C4-2B (cell line): ENCODE results near the gene LCN9.

Source experiments
- ZFX ChIP-seq: fragments of 450-650 bp; IDR thresholded peaks from 2 replicates; pipeline ENCODE4 v1.6.1; 2017
- TF ChIP-seq, protein P1 (sequence below): fragments of 450-650 bp; conservative IDR thresholded peaks from 2 replicates; pipeline ENCODE4 v1.5.1; 2017; ENCODE audit warnings: mild to moderate bottlenecking

DNA sequence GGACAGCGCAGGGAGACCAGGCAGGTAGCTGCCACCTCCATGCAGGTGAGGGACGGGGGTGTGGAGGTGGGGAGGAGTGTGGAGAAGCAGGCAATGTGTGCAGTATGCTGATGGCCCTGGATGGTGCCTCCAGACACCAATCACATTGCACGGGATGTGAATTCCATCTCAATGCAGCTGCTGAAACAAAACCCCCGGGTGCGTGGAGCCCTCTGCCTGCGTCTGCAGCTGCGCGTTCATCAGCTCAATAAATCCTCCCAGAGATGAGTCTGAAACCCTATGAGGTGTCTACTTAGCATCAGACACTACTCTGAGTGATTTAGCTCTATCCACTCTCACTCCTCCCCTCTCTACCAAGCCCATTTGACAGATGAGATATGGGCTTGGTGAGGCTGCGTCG, 25.9 kb downstream of the LCN9 start:
- TF ChIP-seq, protein P1, sequence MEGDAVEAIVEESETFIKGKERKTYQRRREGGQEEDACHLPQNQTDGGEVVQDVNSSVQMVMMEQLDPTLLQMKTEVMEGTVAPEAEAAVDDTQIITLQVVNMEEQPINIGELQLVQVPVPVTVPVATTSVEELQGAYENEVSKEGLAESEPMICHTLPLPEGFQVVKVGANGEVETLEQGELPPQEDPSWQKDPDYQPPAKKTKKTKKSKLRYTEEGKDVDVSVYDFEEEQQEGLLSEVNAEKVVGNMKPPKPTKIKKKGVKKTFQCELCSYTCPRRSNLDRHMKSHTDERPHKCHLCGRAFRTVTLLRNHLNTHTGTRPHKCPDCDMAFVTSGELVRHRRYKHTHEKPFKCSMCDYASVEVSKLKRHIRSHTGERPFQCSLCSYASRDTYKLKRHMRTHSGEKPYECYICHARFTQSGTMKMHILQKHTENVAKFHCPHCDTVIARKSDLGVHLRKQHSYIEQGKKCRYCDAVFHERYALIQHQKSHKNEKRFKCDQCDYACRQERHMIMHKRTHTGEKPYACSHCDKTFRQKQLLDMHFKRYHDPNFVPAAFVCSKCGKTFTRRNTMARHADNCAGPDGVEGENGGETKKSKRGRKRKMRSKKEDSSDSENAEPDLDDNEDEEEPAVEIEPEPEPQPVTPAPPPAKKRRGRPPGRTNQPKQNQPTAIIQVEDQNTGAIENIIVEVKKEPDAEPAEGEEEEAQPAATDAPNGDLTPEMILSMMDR: no peak
- TF ChIP-seq ZFX: no peak
